ENCODE data around the gene DEAF1. TPM values are rescaled to one million over a fixed set of nuclear protein-coding genes. Genes with fewer than 3 reads are reported as not detected.

Gene DEAF1
- polyA plus RNA-seq, 3 donors: 18.3 to 28.0 (median 18.8) TPM

DNA sequence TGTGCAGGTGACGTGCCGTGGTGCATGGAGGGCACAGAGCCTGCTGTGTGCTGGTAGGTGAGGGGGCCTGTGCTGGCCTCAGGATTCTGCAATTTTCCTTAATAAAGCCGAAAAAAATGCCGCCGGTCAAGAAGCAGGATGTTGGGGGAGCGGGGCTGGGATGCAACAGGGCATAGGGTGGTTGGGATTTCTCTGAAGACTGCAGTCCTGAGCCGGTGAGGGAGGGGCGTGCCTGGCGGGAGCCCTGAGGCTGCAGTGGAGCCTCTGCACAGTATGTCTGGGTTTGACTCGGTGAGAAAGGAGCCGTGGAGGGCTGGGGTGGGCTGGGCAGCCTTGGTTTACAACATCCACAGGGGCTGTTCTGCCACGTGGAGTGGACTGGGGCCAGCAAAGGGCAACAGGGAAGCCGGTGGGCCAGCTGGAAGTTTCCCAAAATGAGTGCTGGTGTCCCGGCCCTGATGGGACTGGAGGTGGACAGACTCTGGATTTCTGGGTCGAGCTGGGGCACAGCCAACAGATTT, 71.6 kb downstream of the DEAF1 start:
- H3K27ac ChIP-seq (ENCODE audit: low read depth, low read length): no peak overlapping the region
- WGBS, 3 donors: 81 to 85% (median 84%) methylated on average over 15 of the region's 15 CpGs

GRCh38 chr11:621838-622237, 73.2 kb downstream of the DEAF1 start:
- WGBS, 3 donors: 87 to 90% (median 88%) methylated on average over 25 to 27 of the region's 27 CpGs
- H3K27ac ChIP-seq (ENCODE audit: low read depth, low read length): no peak overlapping the region

GRCh38 chr11:620935-621814, 73.8 kb downstream of the DEAF1 start:
- 70 to 76% (median 76%) methylated on average over 43 to 45 of the region's 45 CpGs for WGBS, 3 donors
- no peak overlapping the region for H3K27ac ChIP-seq (ENCODE audit: low read depth, low read length)

DNA sequence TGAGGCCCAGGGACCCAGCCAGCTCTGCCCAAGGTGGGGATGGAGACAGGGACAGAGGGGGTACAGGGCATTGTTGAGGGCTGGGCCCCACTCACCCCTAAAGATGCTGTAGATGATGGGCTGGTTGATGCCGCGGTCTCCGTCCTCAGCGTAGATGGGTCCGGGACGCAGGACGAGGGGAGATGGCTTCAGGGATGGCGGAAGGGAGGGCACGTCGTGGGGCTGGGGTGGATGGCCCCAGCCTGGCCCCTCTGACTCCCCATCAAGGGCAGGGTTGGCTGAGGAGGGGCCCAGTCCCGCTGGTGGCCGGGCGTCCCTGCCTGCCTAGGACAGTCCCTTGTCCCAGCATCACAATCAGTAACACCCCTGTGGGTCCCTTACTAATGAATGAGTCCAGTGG, 74.8 kb downstream of the DEAF1 start:
- no peak overlapping the region for H3K27ac ChIP-seq (ENCODE audit: low read depth, low read length)
- WGBS, 3 donors: 95 to 97% (median 96%) methylated on average over 13 of the region's 13 CpGs

DNA sequence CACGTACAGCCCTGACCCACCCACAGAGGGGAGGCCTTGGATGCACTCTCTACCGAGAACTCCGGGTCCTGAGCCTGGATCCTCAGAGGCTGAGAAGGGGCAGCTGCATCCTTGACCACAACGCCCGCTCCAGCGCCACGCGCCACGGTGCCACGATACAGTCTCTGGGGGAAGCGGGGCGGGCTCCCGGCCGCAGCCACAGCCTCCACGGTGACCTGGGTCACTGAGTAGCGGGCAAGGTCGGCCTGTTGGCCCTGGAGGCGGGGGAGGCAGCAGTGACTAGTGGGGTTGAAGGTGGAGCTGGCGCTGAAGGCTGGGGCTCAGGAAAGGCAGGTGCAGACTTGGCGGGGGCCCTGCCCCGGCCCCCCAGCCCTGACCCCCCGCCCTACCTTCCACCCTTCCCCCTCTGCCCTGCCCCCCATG, 75.4 kb downstream of the DEAF1 start:
- H3K27ac ChIP-seq (ENCODE audit: low read depth, low read length): no peak overlapping the region
- WGBS, 3 donors: 95% methylated on average over 17 to 22 of the region's 22 CpGs

- 90 to 93% (median 93%) methylated on average over 21 to 24 of the region's 24 CpGs for WGBS, 3 donors
- H3K27ac ChIP-seq (ENCODE audit: low read depth, low read length): no peak overlapping the region
Measured at GRCh38 chr11:618856-619627, 76.0 kb downstream of the DEAF1 start.

DNA sequence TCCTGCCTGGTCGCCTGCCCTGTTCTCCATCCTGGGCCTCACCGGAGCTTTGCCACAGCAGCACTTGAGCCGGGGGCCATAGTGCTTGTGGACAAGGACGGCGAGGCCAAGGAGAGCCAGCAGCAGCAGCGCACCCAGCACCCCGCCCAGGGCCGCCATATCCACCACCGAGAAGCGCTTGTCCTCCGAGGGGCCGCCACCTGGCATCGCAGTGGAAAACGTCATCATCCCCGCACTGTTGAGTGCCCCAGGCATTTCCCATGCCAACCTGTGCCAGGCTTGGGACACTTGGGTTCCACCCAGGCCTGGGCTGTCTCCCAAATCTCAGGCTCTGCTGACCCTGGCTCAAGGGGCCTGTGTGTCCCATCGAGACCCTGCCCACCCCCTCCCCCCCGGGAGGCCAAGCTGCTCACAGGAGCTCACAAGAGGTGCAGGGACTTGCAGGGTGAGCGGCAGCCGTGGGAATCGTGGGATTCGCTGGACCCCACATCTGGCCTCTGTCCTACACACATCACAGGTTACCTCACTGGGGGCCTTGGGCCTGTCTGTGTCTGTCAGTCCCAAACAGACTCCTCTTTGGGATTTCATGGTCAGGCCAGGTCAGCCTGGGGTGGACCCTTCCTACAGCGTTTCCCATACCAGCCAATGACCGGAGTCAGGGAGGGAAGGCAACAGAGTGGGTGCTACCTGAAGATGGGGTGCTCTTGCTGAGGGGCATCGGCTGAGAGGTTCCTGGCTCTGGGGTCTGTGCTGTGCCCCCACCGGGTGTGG, 76.9 kb downstream of the DEAF1 start:
- WGBS, 3 donors: 93 to 96% (median 94%) methylated on average over 23 to 25 of the region's 25 CpGs
- H3K27ac ChIP-seq (ENCODE audit: low read depth, low read length): no peak overlapping the region

- WGBS, 3 donors: 92 to 93% (median 92%) methylated on average over 51 to 57 of the region's 57 CpGs
- H3K27ac ChIP-seq (ENCODE audit: low read depth, low read length): no peak overlapping the region
Measured at GRCh38 chr11:617199-617911, 77.7 kb downstream of the DEAF1 start.

DNA sequence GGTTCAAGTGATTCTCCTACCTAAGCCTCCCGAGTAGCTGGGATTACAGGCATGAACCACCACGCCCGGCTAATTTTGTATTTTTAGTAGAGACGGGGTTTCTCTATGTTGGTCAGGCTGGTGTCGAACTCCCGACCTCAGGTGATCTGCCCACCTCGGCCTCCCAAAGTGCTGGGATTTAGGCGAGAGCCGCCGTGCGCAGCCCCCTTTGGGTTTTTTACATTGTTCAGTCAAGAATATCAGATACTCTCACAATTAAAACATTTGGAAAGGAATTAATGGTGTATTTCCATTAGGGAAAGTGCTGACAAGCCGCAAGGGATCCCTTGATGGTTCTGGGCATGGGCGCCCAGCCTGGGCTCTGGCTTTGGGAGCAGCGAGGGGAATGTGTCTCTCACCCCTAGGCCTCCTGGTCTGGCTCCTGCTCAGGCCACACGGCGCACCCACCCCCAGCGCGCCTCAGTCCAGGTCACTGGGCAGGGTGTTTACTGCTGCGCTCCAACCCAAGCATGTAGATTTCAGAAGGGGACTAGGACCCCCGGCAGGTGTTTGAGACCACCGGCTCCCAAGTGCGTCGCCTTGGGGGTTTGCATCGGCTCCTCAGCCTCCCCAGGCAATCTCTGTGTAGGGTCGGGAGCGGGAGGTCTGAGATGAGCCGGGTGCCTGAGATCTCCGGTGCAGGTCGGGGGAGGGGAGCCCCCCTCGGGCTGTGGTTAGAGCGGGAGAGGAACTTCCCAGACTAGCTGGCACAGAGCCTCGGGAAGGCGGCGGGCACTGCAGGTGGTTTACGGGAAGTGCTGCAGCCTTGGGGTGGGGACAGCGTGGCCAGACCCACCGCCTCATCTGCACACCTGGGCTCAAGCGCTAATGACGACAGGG, 78.5 kb downstream of the DEAF1 start:
- no peak overlapping the region for H3K27ac ChIP-seq (ENCODE audit: low read depth, low read length)
- WGBS, 3 donors: 66 to 85% (median 72%) methylated on average over 36 to 39 of the region's 39 CpGs

GRCh38 chr11:615504-616319, 79.3 kb downstream of the DEAF1 start, which contains the start of gene IRF7:
Gene IRF7 (minus strand): TSS chr11:615950. CDS start chr11:615364, 586 bp downstream.
- WGBS, 3 donors: 3 to 6% (median 4%) methylated on average over 58 to 66 of the region's 66 CpGs
- peak within 1 kb of the TSS; percentile 88 for H3K27ac ChIP-seq (ENCODE audit: low read depth, low read length)

DNA sequence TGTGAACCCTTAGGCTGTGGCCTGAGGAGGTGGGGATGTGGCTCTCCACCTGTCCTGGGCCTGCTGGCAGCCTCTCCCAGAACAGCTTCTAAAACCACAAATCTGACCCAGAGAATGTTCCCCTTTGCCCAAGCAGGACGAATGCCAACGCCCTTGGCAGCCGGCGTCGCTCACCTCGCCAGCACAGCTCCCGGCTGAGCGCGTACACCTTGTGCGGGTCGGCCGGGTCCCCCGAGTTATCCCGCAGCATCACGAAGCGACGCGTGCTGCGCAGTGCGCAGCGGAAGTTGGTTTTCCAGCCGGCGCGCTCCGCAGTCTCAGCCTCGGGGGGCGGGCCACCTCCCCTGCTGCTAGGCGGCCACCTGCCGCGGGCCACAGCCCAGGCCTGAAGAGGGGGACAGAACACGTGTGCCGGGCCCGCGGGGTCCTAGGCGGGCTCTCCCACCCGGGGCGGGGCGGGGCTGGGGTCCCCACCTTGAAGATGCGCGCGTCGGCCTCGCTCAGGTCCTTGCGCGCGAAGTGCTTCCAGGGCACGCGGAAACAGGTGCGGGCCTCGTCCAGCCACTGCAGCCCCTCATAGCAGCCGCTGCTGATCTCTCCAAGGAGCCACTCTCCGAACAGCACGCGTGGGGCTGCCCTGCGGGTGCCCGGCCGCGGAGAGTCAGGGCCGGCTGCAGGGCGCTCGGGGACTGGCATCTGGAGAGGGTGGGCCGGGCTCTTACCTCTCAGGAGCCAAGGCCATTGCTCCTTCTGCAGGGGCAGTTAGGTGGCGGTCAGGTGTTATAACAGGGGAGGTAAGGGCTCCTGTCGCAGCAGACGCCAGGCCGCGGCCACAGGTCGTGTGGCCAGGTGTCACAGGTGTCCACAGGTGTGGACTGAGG, 80.2 kb downstream of the DEAF1 start:
- WGBS, 3 donors: 29 to 62% (median 54%) methylated on average over 60 to 68 of the region's 68 CpGs
- peak overlapping the region; percentile 88 for H3K27ac ChIP-seq (ENCODE audit: low read depth, low read length)

DNA sequence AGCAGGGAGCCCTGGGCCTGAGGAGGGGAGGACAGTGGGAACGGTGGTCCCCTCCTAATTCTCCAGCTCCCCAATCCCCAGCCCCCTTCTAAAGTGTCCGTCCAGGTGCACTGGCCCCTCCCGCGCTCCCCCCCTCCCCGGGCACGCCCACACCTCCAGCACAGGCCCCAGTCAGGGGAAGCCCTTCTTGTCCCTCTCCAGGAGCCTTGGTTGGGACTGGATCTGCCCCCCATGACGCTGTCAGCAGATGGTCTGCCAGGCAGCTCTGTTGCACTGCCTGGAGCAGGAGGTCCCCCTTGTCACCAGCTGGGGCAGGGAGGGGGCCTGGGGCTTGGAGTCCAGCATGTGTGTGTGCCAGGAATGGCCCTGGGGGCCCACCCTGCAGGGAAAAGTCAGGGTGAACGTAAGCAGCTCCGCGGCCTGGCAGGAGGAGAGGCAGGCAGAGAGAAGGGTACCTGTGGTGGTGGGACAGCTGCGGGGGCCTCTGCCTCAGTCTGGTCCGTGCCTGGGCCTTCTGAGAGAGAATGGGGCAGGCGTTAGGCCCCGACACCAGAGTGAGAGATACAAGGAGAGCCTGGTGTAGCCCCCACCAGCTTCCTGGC, 80.9 kb downstream of the DEAF1 start:
- no peak overlapping the region for H3K27ac ChIP-seq (ENCODE audit: low read depth, low read length)
- WGBS, 3 donors: 71 to 80% (median 71%) methylated on average over 10 to 14 of the region's 14 CpGs

- H3K27ac ChIP-seq (ENCODE audit: low read depth, low read length): no peak overlapping the region
- 66 to 79% (median 73%) methylated on average over 31 to 36 of the region's 36 CpGs for WGBS, 3 donors
Measured at GRCh38 chr11:613369-613968, 81.6 kb downstream of the DEAF1 start.

GRCh38 chr11:612961-613300, 82.1 kb downstream of the DEAF1 start:
- no peak overlapping the region for H3K27ac ChIP-seq (ENCODE audit: low read depth, low read length)
- 94 to 98% (median 95%) methylated on average over 10 of the region's 10 CpGs for WGBS, 3 donors
